HG02981 (cell line): ENCODE results near the gene NUP210L.

Experiments
- ATAC-seq: cut with Tn5 transposase; IDR thresholded peaks from one replicate; pipeline ENCODE4 v1.9.1; 2021; ENCODE audit warnings: mild to moderate bottlenecking, moderate library complexity; ENCODE audit not compliant: unreplicated experiment

NUP210L gene

GRCh38 chr1:154154534-154155191 is at the start of gene NUP210L:
Gene NUP210L (minus strand): TSS chr1:154155073.
- ATAC-seq = no peak

- no peak for ATAC-seq
Measured at GRCh38 chr1:154199563-154199879, 44.6 kb upstream of the NUP210L start.

- no peak for ATAC-seq
Measured at GRCh38 chr1:154198756-154199562, 44.1 kb upstream of the NUP210L start.

GRCh38 chr1:154193821-154194220 is 38.9 kb upstream of the NUP210L start:
- no peak for ATAC-seq

GRCh38 chr1:154192476-154192875 is 37.6 kb upstream of the NUP210L start:
- ATAC-seq = no peak

GRCh38 chr1:154191990-154192461 is 37.2 kb upstream of the NUP210L start, which contains the start of gene TPM3:
Gene TPM3 (minus strand): TSS chr1:154192100. CDS start chr1:154192018, 82 bp downstream.
- no peak for ATAC-seq

- ATAC-seq = no peak
Measured at GRCh38 chr1:154190550-154190949, 35.7 kb upstream of the NUP210L start.

- no peak for ATAC-seq
Measured at GRCh38 chr1:154186852-154187501, 32.1 kb upstream of the NUP210L start.

- ATAC-seq = no peak
Measured at GRCh38 chr1:154186177-154186576, 31.3 kb upstream of the NUP210L start.

- peak; percentile 75 for ATAC-seq
Measured at GRCh38 chr1:154183046-154183915, 28.4 kb upstream of the NUP210L start.

GRCh38 chr1:154182344-154183045 is 27.6 kb upstream of the NUP210L start:
- peak; percentile 41 for ATAC-seq

- ATAC-seq = no peak
Measured at GRCh38 chr1:154181944-154182343, 27.1 kb upstream of the NUP210L start.

- no peak for ATAC-seq
Measured at GRCh38 chr1:154179946-154180687, 25.2 kb upstream of the NUP210L start.

- ATAC-seq = no peak
Measured at GRCh38 chr1:154178911-154179811, 24.3 kb upstream of the NUP210L start.

GRCh38 chr1:154178013-154178412 is 23.1 kb upstream of the NUP210L start:
- ATAC-seq = no peak

- ATAC-seq = no peak
Measured at GRCh38 chr1:154176337-154176736, 21.5 kb upstream of the NUP210L start.

GRCh38 chr1:154174654-154175053 is 19.8 kb upstream of the NUP210L start:
- ATAC-seq = no peak

GRCh38 chr1:154171880-154172279 is 17.0 kb upstream of the NUP210L start:
- ATAC-seq = no peak

GRCh38 chr1:154171223-154171583 is 16.3 kb upstream of the NUP210L start:
- ATAC-seq = no peak
